IMR-90 (cell line): ENCODE measurements around the gene YRDC.

ENCODE experiments used
- CTCF ChIP-seq: conservative IDR thresholded peaks from 2 replicates; pipeline ENCODE4 v1.5.1; 2012; ENCODE audit warnings: mild to moderate bottlenecking, low read depth, low read length, improper control_type of control experiment
- POLR2A ChIP-seq: IDR thresholded peaks from 2 replicates; pipeline ENCODE4 v1.6.1; 2012; ENCODE audit warnings: mild to moderate bottlenecking, low read depth, low read length

GRCh38 chr1:37755951-37756560 lies 52.0 kb downstream of the YRDC start:
- TF ChIP-seq POLR2A (no peak), CTCF (no peak)
